Progenitor cell of endocrine pancreas (in vitro differentiated cells): ENCODE measurements around the gene RTN4. TPM values are rescaled to one million over a fixed set of nuclear protein-coding genes. Genes with fewer than 3 reads are reported as not detected.

Experiments used
- DNase-seq: peaks from one replicate; pipeline ENCODE4 v3.0.0; 2021; ENCODE audit warnings: low spot score; ENCODE audit not compliant: unreplicated experiment
- H3K27ac Mint-ChIP-seq: 2 replicates; pipeline ENCODE4 v1.8.0; 2021; ENCODE audit warnings: mild to moderate bottlenecking, moderate library complexity, mixed read lengths
- H3K27me3 Mint-ChIP-seq: 2 replicates; pipeline ENCODE4 v1.8.0; 2021; ENCODE audit warnings: mixed read lengths
- H3K36me3 Mint-ChIP-seq: 2 replicates; pipeline ENCODE4 v1.8.0; 2022; ENCODE audit warnings: mixed read lengths; ENCODE audit not compliant: insufficient read depth
- H3K4me1 Mint-ChIP-seq: 2 replicates; pipeline ENCODE4 v1.8.0; 2021; ENCODE audit warnings: low read depth, mixed read lengths
- H3K4me3 Mint-ChIP-seq: 2 replicates; pipeline ENCODE4 v1.8.0; 2021; ENCODE audit warnings: low read depth, mild to moderate bottlenecking, moderate library complexity, mixed read lengths
- H3K9me3 Mint-ChIP-seq: 2 replicates; pipeline ENCODE4 v1.8.0; 2021; ENCODE audit warnings: low read depth, mixed read lengths
- CTCF ChIP-seq: fragments of 200-600 bp; sonication (generic); IDR thresholded peaks from one replicate; pipeline ENCODE4 v1.5.0; 2021; ENCODE audit warnings: antibody characterized with exemption, mild to moderate bottlenecking; ENCODE audit not compliant: unreplicated experiment
- total RNA-seq: library from RNA; stranded (reverse); gene quantifications from 2 replicates; pipeline ENCODE4 v1.2.1, GENCODE V29; 2021

Gene RTN4
- total RNA-seq, 1 donor from 2014 or later: 246 TPM

GRCh38 chr2:54957321-54957999 is 92.8 kb downstream of the RTN4 start:
- no peaks in the 10 kb centered on the region for H3K27me3 Mint-ChIP-seq
- H3K4me3 Mint-ChIP-seq: no peak overlapping the region
- no peak for DNase-seq
- peaks cover 3% of the 10 kb centered on the region for H3K36me3 Mint-ChIP-seq
- peaks cover 19% of the 10 kb centered on the region for H3K4me1 Mint-ChIP-seq
- TF ChIP-seq CTCF: no peak
- no peak overlapping the region for H3K27ac Mint-ChIP-seq
- no peaks in the 10 kb centered on the region for H3K9me3 Mint-ChIP-seq

- H3K4me3 Mint-ChIP-seq: no peak overlapping the region
- DNase-seq: no peak
These were observed 94.1 kb downstream of the RTN4 start for GRCh38 chr2:54956111-54956627.

GRCh38 chr2:54955358-54956110 is 94.7 kb downstream of the RTN4 start:
- H3K4me1 Mint-ChIP-seq: peaks cover 19% of the 10 kb centered on the region
- no peak overlapping the region for H3K4me3 Mint-ChIP-seq
- no peaks in the 10 kb centered on the region for H3K9me3 Mint-ChIP-seq
- H3K27me3 Mint-ChIP-seq: no peaks in the 10 kb centered on the region
- TF ChIP-seq CTCF: no peak
- no peak for DNase-seq
- H3K36me3 Mint-ChIP-seq: peaks cover under 1% of the 10 kb centered on the region
- H3K27ac Mint-ChIP-seq: no peak overlapping the region

More at GRCh38 chr2:54956111-54956627, 94.1 kb downstream of the RTN4 start:
- Mint-ChIP-seq H3K9me3 (no peaks in the 10 kb centered on the region), H3K4me1 (peaks cover 19% of the 10 kb centered on the region), H3K27me3 (no peaks in the 10 kb centered on the region), H3K36me3 (peaks cover 3% of the 10 kb centered on the region), H3K27ac (no peak overlapping the region)
- no peak for TF ChIP-seq CTCF

- Mint-ChIP-seq H3K27me3 (no peaks in the 10 kb centered on the region), H3K4me3 (no peak overlapping the region), H3K36me3 (no peaks in the 10 kb centered on the region), H3K27ac (no peak overlapping the region), H3K9me3 (no peaks in the 10 kb centered on the region), H3K4me1 (peaks cover 12% of the 10 kb centered on the region)
- TF ChIP-seq CTCF: no peak
- no peak for DNase-seq
These were observed 95.4 kb downstream of the RTN4 start for GRCh38 chr2:54954705-54955357.

- H3K4me1 Mint-ChIP-seq: peaks cover 11% of the 10 kb centered on the region
- TF ChIP-seq CTCF: no peak
These were observed 96.1 kb downstream of the RTN4 start for GRCh38 chr2:54954158-54954557.

More at GRCh38 chr2:54954158-54954557, 96.1 kb downstream of the RTN4 start:
- H3K36me3 Mint-ChIP-seq: no peaks in the 10 kb centered on the region
- DNase-seq: no peak
- no peak overlapping the region for H3K4me3 Mint-ChIP-seq
- no peak overlapping the region for H3K27ac Mint-ChIP-seq
- H3K9me3 Mint-ChIP-seq: no peaks in the 10 kb centered on the region
- H3K27me3 Mint-ChIP-seq: peaks cover 1% of the 10 kb centered on the region
